ENCODE data around the gene CPA5.

The CPA5 gene

DNA sequence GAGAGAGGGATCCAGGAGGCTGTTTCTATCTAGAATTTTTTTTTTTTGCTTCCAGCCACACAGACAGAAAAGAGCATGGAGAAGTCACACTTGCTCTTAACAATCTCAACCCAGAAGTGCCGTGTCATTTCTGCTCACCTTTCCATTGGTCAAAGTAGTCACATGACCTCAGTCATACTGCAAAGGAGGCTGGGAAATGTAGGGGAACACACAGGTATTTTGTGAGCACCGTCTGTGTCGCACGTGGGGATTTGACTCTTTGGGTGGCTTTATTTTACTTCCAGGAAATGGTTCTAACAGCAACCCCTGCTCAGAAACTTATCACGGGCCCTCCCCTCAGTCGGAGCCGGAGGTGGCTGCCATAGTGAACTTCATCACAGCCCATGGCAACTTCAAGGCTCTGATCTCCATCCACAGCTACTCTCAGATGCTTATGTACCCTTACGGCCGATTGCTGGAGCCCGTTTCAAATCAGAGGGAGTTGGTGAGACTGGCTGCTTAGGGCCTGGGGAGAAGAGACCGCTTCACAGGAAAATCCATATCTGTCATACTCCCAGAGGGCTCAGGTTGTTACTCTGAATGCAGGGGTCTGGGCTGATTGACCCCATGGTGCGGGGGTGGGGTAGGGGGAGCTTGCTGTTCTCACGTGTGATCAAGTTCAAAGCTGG, 22.6 kb downstream of the CPA5 start:
- no peak overlapping the region for H3K4me3 ChIP-seq (ENCODE audit: control insufficient read depth, low read depth, low read length)
- no peak for DNase-seq (ENCODE audit: low read depth)
- no peak for TF ChIP-seq CTCF (conservative IDR thresholded peaks at IDR 0.05; ENCODE audit: control insufficient read depth, insufficient read depth, low read depth, low read length)

DNA sequence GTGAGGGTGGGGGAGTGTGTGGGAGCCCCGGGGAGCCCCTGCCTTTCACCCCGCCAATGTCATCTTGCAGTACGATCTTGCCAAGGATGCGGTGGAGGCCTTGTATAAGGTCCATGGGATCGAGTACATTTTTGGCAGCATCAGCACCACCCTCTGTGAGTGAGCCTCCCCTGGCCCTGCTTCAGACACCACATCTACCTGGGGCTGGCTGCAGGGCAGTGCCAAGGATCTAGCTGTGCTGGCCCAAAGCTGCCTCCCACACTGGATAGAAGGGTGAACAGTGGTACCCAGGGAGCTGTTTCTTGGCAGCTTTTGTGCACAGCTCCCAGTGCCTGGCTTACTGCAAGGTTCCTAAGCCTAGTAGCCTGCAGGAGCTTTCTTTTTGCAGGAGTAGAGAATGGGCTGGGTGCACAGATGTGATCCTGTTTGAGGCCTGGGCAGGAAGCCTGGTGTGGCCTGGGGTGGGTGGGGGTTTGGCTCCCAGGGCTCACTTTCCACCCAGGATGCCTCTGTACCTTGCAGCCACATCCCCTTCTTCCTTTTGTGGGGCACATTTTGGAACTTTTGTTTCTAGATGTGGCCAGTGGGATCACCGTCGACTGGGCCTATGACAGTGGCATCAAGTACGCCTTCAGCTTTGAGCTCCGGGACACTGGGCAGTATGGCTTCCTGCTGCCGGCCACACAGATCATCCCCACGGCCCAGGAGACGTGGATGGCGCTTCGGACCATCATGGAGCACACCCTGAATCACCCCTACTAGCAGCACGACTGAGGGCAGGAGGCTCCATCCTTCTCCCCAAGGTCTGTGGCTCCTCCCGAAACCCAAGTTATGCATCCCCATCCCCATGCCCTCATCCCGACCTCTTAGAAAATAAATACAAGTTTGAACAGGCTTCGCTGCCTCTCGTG, 23.5 kb downstream of the CPA5 start:
- no peak overlapping the region for H3K4me3 ChIP-seq (ENCODE audit: control insufficient read depth, low read depth, low read length)
- DNase-seq (ENCODE audit: low read depth), result no peak
- TF ChIP-seq CTCF (conservative IDR thresholded peaks at IDR 0.05; ENCODE audit: control insufficient read depth, insufficient read depth, low read depth, low read length), result no peak

- no peak overlapping the region for H3K4me3 ChIP-seq (ENCODE audit: control insufficient read depth, low read depth, low read length)
- TF ChIP-seq CTCF (conservative IDR thresholded peaks at IDR 0.05; ENCODE audit: control insufficient read depth, insufficient read depth, low read depth, low read length), result no peak
- peak; percentile 87 for DNase-seq (ENCODE audit: low read depth)
These were observed 24.6 kb downstream of the CPA5 start for GRCh38 chr7:130369110-130369711.

DNA sequence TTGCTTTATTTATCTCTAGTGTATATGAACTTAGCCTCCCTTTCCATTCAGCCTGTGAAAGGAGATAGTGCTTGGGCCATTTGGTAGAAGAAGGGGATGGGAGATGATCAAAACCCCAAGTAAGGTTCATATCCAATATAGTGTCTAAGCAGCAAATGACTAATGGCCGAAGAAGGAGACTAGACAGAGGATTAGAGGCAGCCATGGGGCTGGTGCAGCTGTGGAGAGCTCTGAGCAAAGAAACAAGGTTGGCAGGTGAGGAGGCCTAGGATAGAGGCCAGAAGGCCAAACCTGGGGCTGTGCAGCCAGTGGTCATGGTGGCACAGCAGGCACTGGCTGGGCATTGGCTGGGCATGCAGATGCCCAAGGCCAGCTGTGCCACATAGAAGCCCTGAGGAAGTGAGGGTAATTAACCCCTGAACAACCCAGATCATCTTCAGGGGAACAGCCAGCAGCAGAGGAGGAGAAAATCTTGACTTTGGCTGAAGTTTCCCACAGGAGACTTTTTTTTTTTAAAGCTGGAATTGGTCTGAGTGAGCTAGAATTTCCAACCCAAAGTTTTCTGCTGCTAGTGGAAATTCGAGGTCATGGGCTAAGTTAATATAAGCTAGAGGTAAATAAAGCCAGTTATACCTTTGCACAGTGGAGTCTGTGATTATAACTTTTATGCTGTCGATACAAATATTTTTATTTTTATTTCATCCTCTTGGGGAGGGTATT, 25.4 kb downstream of the CPA5 start:
- DNase-seq (ENCODE audit: low read depth), result no peak
- no peak for TF ChIP-seq CTCF (conservative IDR thresholded peaks at IDR 0.05; ENCODE audit: control insufficient read depth, insufficient read depth, low read depth, low read length)
- no peak overlapping the region for H3K4me3 ChIP-seq (ENCODE audit: control insufficient read depth, low read depth, low read length)

GRCh38 chr7:130371046-130371445, 26.4 kb downstream of the CPA5 start:
- TF ChIP-seq CTCF (conservative IDR thresholded peaks at IDR 0.05; ENCODE audit: control insufficient read depth, insufficient read depth, low read depth, low read length), result no peak
- H3K4me3 ChIP-seq (ENCODE audit: control insufficient read depth, low read depth, low read length), result no peak overlapping the region
- peak; percentile 83 for DNase-seq (ENCODE audit: low read depth)

GRCh38 chr7:130372402-130373165, 28.0 kb downstream of the CPA5 start:
- TF ChIP-seq CTCF (conservative IDR thresholded peaks at IDR 0.05; ENCODE audit: control insufficient read depth, insufficient read depth, low read depth, low read length), result no peak
- H3K4me3 ChIP-seq (ENCODE audit: control insufficient read depth, low read depth, low read length), result no peak overlapping the region
- no peak for DNase-seq (ENCODE audit: low read depth)
